Heart left ventricle (tissue), 13 donors: ENCODE data around the gene MICAL3.

Source experiments
- POLR2A ChIP-seq, 2 donors: fragments of 450-650 bp; IDR thresholded peaks; one replicate each; pipeline ENCODE4 v1.6.1; 2017; ENCODE audit warnings: antibody characterized with exemption in 2 of 2, mild to moderate bottlenecking in 2 of 2, moderate library complexity in 2 of 2
- TF ChIP-seq, protein P1 (sequence below), 12 donors: fragments of 200-600 bp; sonication (generic) in 4 of 12; IDR thresholded peaks; one replicate each; pipeline versions ENCODE4 v1.5.0 to v1.8.0; 2018 to 2022; ENCODE audit warnings: antibody characterized with exemption in 12 of 12, mild to moderate bottlenecking in 5 of 12
- donor health status: ischemic (EF 13 %, LVEDD 7.1; RV severe dilation, severe dysfunction).
- donor health status: DM: no; HTN: yes; CAD: no.
- donor health status: DM: no; HTN: no; CAD: no.
- donor health status: ischemic (EF 25% LVEDD 6.9; RV normal size, moderate dysfunction).
- donor health status: ischemic (EF 25% LVEDD 5.7; RV mildly dilated, moderate dysfunction).
- donor health status: ischemic (EF 35%, LVEDD 5.7; RV mildly dilated, moderate dysfunction).
- donor health status: nonischemic (EF 11% LVEDD 7.7; RV severe dilation, severe dysfunction).
- donor health status: DM: yes; HTN: yes; CAD: no.
- donor health status: PGD.
- donor health status: ischemic (EF 29% LVEDD 5.4; RV normal size, mild dysfunction).
- donor health status: nonischemic (EF 23%, LVEDD 6.1; RV moderate dilation, normal function).

- TF ChIP-seq, protein P1, sequence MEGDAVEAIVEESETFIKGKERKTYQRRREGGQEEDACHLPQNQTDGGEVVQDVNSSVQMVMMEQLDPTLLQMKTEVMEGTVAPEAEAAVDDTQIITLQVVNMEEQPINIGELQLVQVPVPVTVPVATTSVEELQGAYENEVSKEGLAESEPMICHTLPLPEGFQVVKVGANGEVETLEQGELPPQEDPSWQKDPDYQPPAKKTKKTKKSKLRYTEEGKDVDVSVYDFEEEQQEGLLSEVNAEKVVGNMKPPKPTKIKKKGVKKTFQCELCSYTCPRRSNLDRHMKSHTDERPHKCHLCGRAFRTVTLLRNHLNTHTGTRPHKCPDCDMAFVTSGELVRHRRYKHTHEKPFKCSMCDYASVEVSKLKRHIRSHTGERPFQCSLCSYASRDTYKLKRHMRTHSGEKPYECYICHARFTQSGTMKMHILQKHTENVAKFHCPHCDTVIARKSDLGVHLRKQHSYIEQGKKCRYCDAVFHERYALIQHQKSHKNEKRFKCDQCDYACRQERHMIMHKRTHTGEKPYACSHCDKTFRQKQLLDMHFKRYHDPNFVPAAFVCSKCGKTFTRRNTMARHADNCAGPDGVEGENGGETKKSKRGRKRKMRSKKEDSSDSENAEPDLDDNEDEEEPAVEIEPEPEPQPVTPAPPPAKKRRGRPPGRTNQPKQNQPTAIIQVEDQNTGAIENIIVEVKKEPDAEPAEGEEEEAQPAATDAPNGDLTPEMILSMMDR (IDR thresholded peaks at IDR 0.05): no peak
- no peak for TF ChIP-seq POLR2A (IDR thresholded peaks at IDR 0.05)
Observed at GRCh38 chr22:17870407-17870806, 154.0 kb downstream of the MICAL3 start.
